Eye (tissue), 1 donor: ENCODE data around the gene SIX4.
"Not testable (repeated sequence)": the region's sequence is repeated elsewhere in the genome, so short reads cannot be mapped to it uniquely, and the experiment has no call there.

Experiments used
- DNase-seq: peaks from one replicate; pipeline ENCODE4 v3.0.0-alpha.2; 2015

SIX4 gene

GRCh38 chr14:60723907-60724618, at the start of gene SIX4:
TSS of gene SIX4 (minus strand) at chr14:60724351. CDS start at chr14:60724074, 277 bp downstream.
- peak; percentile 88 for DNase-seq

- DNase-seq: no peak
These were observed 49.4 kb upstream of the SIX4 start for GRCh38 chr14:60773558-60773957.

GRCh38 chr14:60771117-60771516, 47.0 kb upstream of the SIX4 start:
- no peak for DNase-seq

- no peak for DNase-seq
These were observed 44.5 kb upstream of the SIX4 start for GRCh38 chr14:60768602-60769001.

GRCh38 chr14:60760644-60761364, 36.7 kb upstream of the SIX4 start:
- no peak for DNase-seq

- no peak for DNase-seq
These were observed 36.1 kb upstream of the SIX4 start for GRCh38 chr14:60760209-60760608.

GRCh38 chr14:60758885-60759284, 34.7 kb upstream of the SIX4 start:
- no peak for DNase-seq

- no peak for DNase-seq
These were observed 33.4 kb upstream of the SIX4 start for GRCh38 chr14:60757567-60758002.

GRCh38 chr14:60756847-60757246, 32.7 kb upstream of the SIX4 start:
- no peak for DNase-seq

- DNase-seq: no peak
These were observed 29.3 kb upstream of the SIX4 start for GRCh38 chr14:60753264-60754119.

GRCh38 chr14:60744566-60744965, 20.4 kb upstream of the SIX4 start:
- DNase-seq: no peak

- no peak for DNase-seq
These were observed 14.8 kb upstream of the SIX4 start for GRCh38 chr14:60738843-60739508.

GRCh38 chr14:60736494-60736893, 12.3 kb upstream of the SIX4 start:
- peak; percentile 36 for DNase-seq

GRCh38 chr14:60735416-60735815, 11.3 kb upstream of the SIX4 start:
- DNase-seq: no peak

- DNase-seq: peak; percentile 95
These were observed 10.5 kb upstream of the SIX4 start, which contains the start of gene MNAT1 for GRCh38 chr14:60734465-60735242. TSS of gene MNAT1 (plus strand) at chr14:60734761. CDS start at chr14:60734863, 102 bp downstream.

- no peak for DNase-seq
These were observed 8.8 kb upstream of the SIX4 start for GRCh38 chr14:60732840-60733483.

- not testable (repeated sequence) for DNase-seq
These were observed 7.1 kb upstream of the SIX4 start for GRCh38 chr14:60731291-60731690.

- peak; percentile 85 for DNase-seq
These were observed 840 bp downstream of the SIX4 start for GRCh38 chr14:60723116-60723906.

GRCh38 chr14:60722357-60723115, 1.6 kb downstream of the SIX4 start:
- DNase-seq: peak; percentile 80

- no peak for DNase-seq
These were observed 2.1 kb downstream of the SIX4 start for GRCh38 chr14:60722107-60722356.
